SK-N-SH (cell line): Measurements from ENCODE around the gene HSD17B1. TPM values are rescaled to one million over a fixed set of nuclear protein-coding genes. Genes with fewer than 3 reads are reported as not detected.

Source experiments
- CTCF ChIA-PET: fragments of 300-600, 350-600 bp; formaldehyde crosslinking; extraction: SDS; loops from one replicate; lab custom pipeline; 2021; lab: Yijun Ruan, JAX
- POLR2A ChIA-PET: fragments of 350-600 bp; sonication (Branson Sonifier 250); formaldehyde crosslinking; extraction: SDS; loops from one replicate; lab custom pipeline; 2020; ENCODE audit warnings: antibody characterized with exemption, inconsistent platforms; lab: Yijun Ruan, JAX
- DNase-seq: peaks from one replicate; pipeline ENCODE4 v3.0.0; 2012
- H2AFZ ChIP-seq: fragments of 200-600 bp; sonication (generic); 2 replicates; pipeline ENCODE4 v1.8.1; 2016; ENCODE audit warnings: antibody characterized with exemption, mild to moderate bottlenecking, low read depth
- H3F3A ChIP-seq: fragments of 200-600 bp; sonication (generic); replicated peaks from 2 replicates; pipeline ENCODE3; 2016; ENCODE audit warnings: antibody characterized with exemption, mild to moderate bottlenecking; ENCODE audit not compliant: insufficient read depth
- H3K27ac ChIP-seq, 2 experiments: fragments of 200-500 bp in 1 of 2; fragments of 200-600 bp in 1 of 2; sonication (Bioruptor generic) in 1 of 2; sonication (generic), shearing (Covaris generic) in 1 of 2; 2 replicates each; pipeline versions ENCODE4 v1.5.1 to v1.6.1; 2014 to 2016; ENCODE audit warnings: low read depth in 2 of 2, inconsistent platforms in 1 of 2, low read length in 1 of 2, mild to moderate bottlenecking in 1 of 2, mixed read lengths in 1 of 2
- H3K27me3 ChIP-seq: fragments of 200-600 bp; sonication (generic), shearing (Covaris generic); 2 replicates; pipeline ENCODE4 v1.6.1; 2016; ENCODE audit warnings: mixed run types; ENCODE audit not compliant: insufficient read depth
- H3K36me3 ChIP-seq, 2 experiments: fragments of 200-500 bp in 1 of 2; fragments of 200-600 bp in 1 of 2; sonication (Bioruptor generic) in 1 of 2; sonication (generic) in 1 of 2; replicated peaks in 1 of 2; 2 replicates each; pipeline versions ENCODE3 to v1.5.1; 2014 to 2016; ENCODE audit warnings: low read length in 1 of 2, mild to moderate bottlenecking in 1 of 2; ENCODE audit not compliant: insufficient read depth in 2 of 2, control insufficient read depth in 1 of 2
- H3K4me1 ChIP-seq, 2 experiments: fragments of 200-500 bp in 1 of 2; fragments of 200-600 bp in 1 of 2; sonication (Bioruptor generic) in 1 of 2; sonication (generic), shearing (Covaris generic) in 1 of 2; 2 replicates each; pipeline versions ENCODE4 v1.5.1 to v1.6.1; 2014 to 2016; ENCODE audit warnings: low read depth in 1 of 2, low read length in 1 of 2, mixed run types in 1 of 2; ENCODE audit not compliant: insufficient read depth in 2 of 2, control insufficient read depth in 1 of 2
- H3K4me2 ChIP-seq: fragments of 200-600 bp; sonication (generic), shearing (Covaris generic); 2 replicates; pipeline ENCODE4 v1.6.1; 2017; ENCODE audit warnings: mixed run types
- H3K4me3 ChIP-seq, 2 experiments: fragments of 200-500 bp in 1 of 2; fragments of 200-600 bp in 1 of 2; sonication (Bioruptor generic) in 1 of 2; sonication (generic), shearing (Covaris generic) in 1 of 2; 2 replicates each; pipeline versions ENCODE4 v1.5.1 to v1.8.1; 2014 to 2016; ENCODE audit warnings: low read depth in 2 of 2, inconsistent platforms in 1 of 2, low read length in 1 of 2, mild to moderate bottlenecking in 1 of 2, mixed read lengths in 1 of 2, moderate library complexity in 1 of 2
- H3K79me2 ChIP-seq: fragments of 200-600 bp; sonication (generic); 2 replicates; pipeline ENCODE4 v1.8.1; 2017; ENCODE audit warnings: mild to moderate bottlenecking; ENCODE audit not compliant: insufficient read depth
- H3K9ac ChIP-seq: fragments of 200-600 bp; sonication (generic); 2 replicates; pipeline ENCODE4 v1.6.1; 2017; ENCODE audit warnings: mixed run types
- H3K9me2 ChIP-seq: fragments of 200-600 bp; sonication (generic); 2 replicates; pipeline ENCODE4 v1.6.1; 2017; ENCODE audit warnings: mixed run types
- H3K9me3 ChIP-seq: fragments of 200-600 bp; sonication (generic); 2 replicates; pipeline ENCODE4 v1.6.1; 2017; ENCODE audit warnings: mixed run types, mild to moderate bottlenecking, moderate library complexity
- H4K20me1 ChIP-seq: fragments of 200-600 bp; sonication (generic); 2 replicates; pipeline ENCODE4 v1.6.1; 2017; ENCODE audit warnings: mild to moderate bottlenecking, mixed run types; ENCODE audit not compliant: insufficient read depth
- GATA2 ChIP-seq: sonication (generic); formaldehyde crosslinking; IDR thresholded peaks from 2 replicates; pipeline ENCODE4 v1.5.0; 2020; ENCODE audit warnings: mild to moderate bottlenecking, missing genetic modification reagents
- IRF3 ChIP-seq: fragments of 150-350 bp; IDR thresholded peaks from 2 replicates; pipeline ENCODE4 v1.6.1; 2016; ENCODE audit warnings: mild to moderate bottlenecking, low read depth, low read length
- MAX ChIP-seq: IDR thresholded peaks from 2 replicates; pipeline ENCODE4 v1.4.0; 2012; ENCODE audit warnings: low read depth
- MEF2A ChIP-seq: IDR thresholded peaks from 2 replicates; pipeline ENCODE4 v1.4.0; 2012; ENCODE audit warnings: low read depth, borderline replicate concordance
- MXI1 ChIP-seq: IDR thresholded peaks from 2 replicates; pipeline ENCODE4 v1.6.1; 2012; ENCODE audit warnings: mild to moderate bottlenecking, low read depth, low read length, improper control_type of control experiment
- NFIC ChIP-seq: IDR thresholded peaks from 2 replicates; pipeline ENCODE4 v1.4.0; 2012; ENCODE audit warnings: borderline replicate concordance
- PBX3 ChIP-seq: IDR thresholded peaks from 2 replicates; pipeline ENCODE4; 2012
- POLR2AphosphoS5 ChIP-seq: IDR thresholded peaks from 2 replicates; pipeline ENCODE4 v1.6.1; 2012; ENCODE audit warnings: low read depth, low read length
- RCOR1 ChIP-seq: fragments of 150-350 bp; IDR thresholded peaks from 2 replicates; pipeline ENCODE4 v1.6.1; 2017; ENCODE audit warnings: antibody characterized with exemption, low read length
- RXRA ChIP-seq: IDR thresholded peaks from 2 replicates; pipeline ENCODE4 v1.4.0; 2012; ENCODE audit warnings: low read depth, mild to moderate bottlenecking, borderline replicate concordance
- SIN3A ChIP-seq: IDR thresholded peaks from 2 replicates; pipeline ENCODE4 v1.6.1; 2012; ENCODE audit warnings: low read depth, mild to moderate bottlenecking, low read length, moderate library complexity, borderline replicate concordance
- TAF1 ChIP-seq: IDR thresholded peaks from 2 replicates; pipeline ENCODE4 v1.6.1; 2012; ENCODE audit warnings: low read depth, mild to moderate bottlenecking, low read length, moderate library complexity, borderline replicate concordance
- TCF12 ChIP-seq: IDR thresholded peaks from 2 replicates; pipeline ENCODE4 v1.4.0; 2012
- TEAD4 ChIP-seq: IDR thresholded peaks from 2 replicates; pipeline ENCODE4 v1.4.0; 2012; ENCODE audit warnings: mild to moderate bottlenecking, borderline replicate concordance; ENCODE audit not compliant: insufficient read depth
- USF2 ChIP-seq: fragments of 150-350 bp; IDR thresholded peaks from 2 replicates; pipeline ENCODE4 v1.6.1; 2017; ENCODE audit warnings: antibody characterized with exemption, low read length, low read depth, borderline replicate concordance
- YY1 ChIP-seq: IDR thresholded peaks from 2 replicates; pipeline ENCODE4 v1.4.0; 2012; ENCODE audit warnings: low read depth, mild to moderate bottlenecking
- WGBS: methylation state at CpG from one replicate; pipeline ENCODE4 v1.1.6; 2017; ENCODE audit warnings: low lambda C conversion rate; 5-methylcytosine and 5-hydroxymethylcytosine counted together
- polyA plus RNA-seq, 3 experiments: library from polyadenylated mRNA; depleted of rRNA; stranded (reverse); fragments of >200 nt; gene quantifications; 2 replicates each; pipeline ENCODE4 v1.2.3, GENCODE V29; 2012

HSD17B1 gene
- polyA plus RNA-seq, 1 of the 3 experiments (the other 2 are of a cell fraction): 1.3 TPM

GRCh38 chr17:42522798-42523278, 29.9 kb upstream of the HSD17B1 start:
- 0 out of 2 replicates have a peak overlapping the region, but pooled peaks have one; percentile 81 for H3K4me2 ChIP-seq
- TF ChIP-seq IRF3 (no peak), RCOR1 (no peak), RXRA (no peak), USF2 (no peak), POLR2AphosphoS5 (no peak), TEAD4 (no peak), MEF2A (no peak), YY1 (no peak), MAX (no peak), TAF1 (no peak), SIN3A (no peak)
- H3K27ac ChIP-seq: peak overlapping the region; percentile 29 to 100; a peak in 3 of 4 replicates
- H3K79me2 ChIP-seq: peaks cover 16% of the 10 kb centered on the region
- H3K9me2 ChIP-seq: no peaks in the 10 kb centered on the region
- H4K20me1 ChIP-seq: no peaks in the 10 kb centered on the region
- CTCF ChIA-PET: interaction anchor here (0.9 to 1.5 kb wide), 2 partner anchors 9 to 28 kb away, joined by 3 to 4 read pairs; no protein-coding TSS in a partner anchor
- H3K4me1 ChIP-seq: peaks cover 38 to 53% of the 10 kb centered on the region in 2 experiments
- no peaks in the 10 kb centered on the region for H3K9me3 ChIP-seq
- H2AFZ ChIP-seq: no peak overlapping the region
- DNase-seq: no peak
- H3K9ac ChIP-seq: no peak overlapping the region
- H3K36me3 ChIP-seq: no peaks in the 10 kb centered on the region
- H3K27me3 ChIP-seq: no peaks in the 10 kb centered on the region
- no peak overlapping the region for H3K4me3 ChIP-seq
- H3F3A ChIP-seq: peaks cover 64% of the 10 kb centered on the region
- POLR2A ChIA-PET: no interaction called here
- 93% methylated on average over 8 of the region's 8 CpGs for WGBS

GRCh38 chr17:42525221-42525620, 27.5 kb upstream of the HSD17B1 start:
- Histone ChIP-seq H4K20me1 (no peaks in the 10 kb centered on the region), H3K79me2 (peaks cover 16% of the 10 kb centered on the region), H3K9me3 (no peaks in the 10 kb centered on the region), H3F3A (peaks cover 45% of the 10 kb centered on the region), H3K27me3 (no peaks in the 10 kb centered on the region), H3K4me1 (peaks cover 15 to 34% of the 10 kb centered on the region in 2 experiments; a peak in 3 of 4 replicates), H2AFZ (no peak overlapping the region), H3K27ac (peak overlapping the region in 1 of 2 experiments; percentile 100; a peak in 2 of 4 replicates), H3K36me3 (no peaks in the 10 kb centered on the region), H3K4me2 (no peak overlapping the region), H3K9ac (no peak overlapping the region), H3K9me2 (no peaks in the 10 kb centered on the region), H3K4me3 (no peak overlapping the region)
- POLR2A ChIA-PET: no interaction called here
- CTCF ChIA-PET: interaction anchor here (1.0 to 1.2 kb wide), 2 partner anchors 45 to 97 kb away, joined by 3 read pairs; no protein-coding TSS in a partner anchor
- TF ChIP-seq MXI1: no peak
- TF ChIP-seq NFIC: peak; percentile 33; the same call in 1 of the 2 replicates
- 0 out of 2 replicates have a peak, but pooled peaks have one; percentile 8 for TF ChIP-seq PBX3
- no peak for TF ChIP-seq GATA2 (CRISPR knock-in tag)
- peak; percentile 68 for TF ChIP-seq TCF12
- DNase-seq: no peak
- 36% methylated on average over 2 of the region's 2 CpGs for WGBS
